K562 (cell line): ENCODE results near the gene PCMTD2. TPM values are rescaled to one million over a fixed set of nuclear protein-coding genes. Genes with fewer than 3 reads are reported as not detected.

ENCODE experiments used
- EHMT2 ChIP-seq: fragments of 450-650 bp; IDR thresholded peaks from 2 replicates; pipeline ENCODE4 v1.6.1; 2018; ENCODE audit warnings: antibody characterized with exemption
- ETV5 ChIP-seq: sonication (generic); formaldehyde crosslinking; IDR thresholded peaks from 2 replicates; pipeline ENCODE4 v1.4.0; 2020; ENCODE audit warnings: low read depth, mild to moderate bottlenecking, missing genetic modification reagents
- FIP1L1 ChIP-seq: fragments of 200-400 bp; formaldehyde crosslinking; IDR thresholded peaks from 2 replicates; pipeline ENCODE4 v1.6.1; 2018; ENCODE audit warnings: mild to moderate bottlenecking, low read depth, low read length; ENCODE audit not compliant: poor library complexity, severe bottlenecking
- HOXB6 ChIP-seq: fragments of 250-450 bp; sonication (Bioruptor Pico); IDR thresholded peaks from 2 replicates; pipeline ENCODE4 v1.5.1; 2022; ENCODE audit warnings: mild to moderate bottlenecking, borderline replicate concordance
- PCBP1 ChIP-seq: fragments of 200-400 bp; formaldehyde crosslinking; IDR thresholded peaks from 2 replicates; pipeline ENCODE4 v1.6.1; 2018; ENCODE audit warnings: mild to moderate bottlenecking, low read depth, low read length; ENCODE audit not compliant: poor library complexity, severe bottlenecking
- PRMT5 ChIP-seq: sonication (generic); formaldehyde crosslinking; IDR thresholded peaks from 2 replicates; pipeline ENCODE4 v1.5.0; 2020; ENCODE audit warnings: missing genetic modification reagents
- RBBP5 ChIP-seq: fragments of 200-600 bp; sonication (generic); IDR thresholded peaks from 2 replicates; pipeline ENCODE4 v1.6.1; 2012; ENCODE audit warnings: borderline replicate concordance, mild to moderate bottlenecking, low read length, control low read depth, inconsistent platforms; ENCODE audit not compliant: insufficient read depth, poor library complexity, severe bottlenecking
- RERE ChIP-seq: sonication (generic); formaldehyde crosslinking; IDR thresholded peaks from 2 replicates; pipeline ENCODE4 v1.8.0; 2023; ENCODE audit warnings: missing genetic modification reagents, mild to moderate bottlenecking, borderline replicate concordance
- RNF2 ChIP-seq: sonication (generic); IDR thresholded peaks from 2 replicates; pipeline ENCODE4 v1.6.1; 2016
- STAT5B ChIP-seq: fragments of 250-450 bp; sonication (Bioruptor Pico); IDR thresholded peaks from 2 replicates; pipeline ENCODE4 v1.8.0; 2021; ENCODE audit warnings: mild to moderate bottlenecking, inconsistent platforms
- TGIF2 ChIP-seq: sonication (generic); formaldehyde crosslinking; IDR thresholded peaks from 2 replicates; pipeline ENCODE4 v1.8.1; 2022; ENCODE audit warnings: mild to moderate bottlenecking, missing genetic modification reagents, moderate library complexity
- ZNF407 ChIP-seq: fragments of 450-650 bp; IDR thresholded peaks from 2 replicates; pipeline ENCODE4 v1.6.1; 2016; ENCODE audit warnings: low read depth
- ZNF717 ChIP-seq: fragments of 250-450 bp; sonication (Bioruptor Pico); IDR thresholded peaks from 2 replicates; pipeline ENCODE4 v1.5.0; 2021
- polyA plus RNA-seq, 8 experiments: library from polyadenylated mRNA; depleted of rRNA in 4 of 8; stranded (reverse) in 5 of 8; unstranded in 3 of 8; fragments of >200 nt; fragmentation: Nextera tagmentation in 2 of 8; fragmentation: Illumina TruSeq in 1 of 8; extraction: Ambion mirVana in 2 of 8; extraction: Trizol in 1 of 8; gene quantifications; 2 replicates each; pipeline versions ENCODE4 v1.2.1 to v1.2.3, GENCODE V29; 2011 to 2014; ENCODE audit warnings: inconsistent platforms in 1 of 8, missing spikeins in 1 of 8
- total RNA-seq, 7 experiments: library from RNA; depleted of rRNA in 6 of 7; stranded (reverse); fragments of >200 nt in 6 of 7; fragmentation: Illumina TruSeq in 2 of 7; extraction: Trizol in 2 of 7; gene quantifications; 2 replicates each; pipeline versions ENCODE4 v1.2.1 to v1.2.3, GENCODE V29; 2011 to 2021; ENCODE audit warnings: low replicate concordance in 1 of 7

The PCMTD2 gene
- total and polyA plus RNA-seq, 9 of the 15 experiments (the other 6 are each of a cell fraction or from before 2014, with no cell fraction given), result 11.3 to 49.3 (median 28.4) TPM

- TF ChIP-seq ZNF407 (no peak), TGIF2 (no peak), RBBP5 (no peak), HOXB6 (CRISPR knock-in tag) (no peak), PCBP1 (no peak), RNF2 (peak; percentile 96), EHMT2 (no peak), STAT5B (CRISPR knock-in tag) (no peak), ETV5 (no peak), ZNF717 (no peak), RERE (peak; percentile 97; the same call in 1 of the 2 replicates), FIP1L1 (no peak), PRMT5 (no peak)
These were observed 34.5 kb upstream of the PCMTD2 start (continued) for GRCh38 chr20:64220891-64221527.
